ENCODE measurements around the gene CPN1.
A peak's percentile ranks its signal among the peaks of the same experiment; 100 is the strongest.
"Not testable (repeated sequence)": the region's sequence is repeated elsewhere in the genome, so short reads cannot be mapped to it uniquely, and the experiment has no call there.

CPN1 gene

DNA sequence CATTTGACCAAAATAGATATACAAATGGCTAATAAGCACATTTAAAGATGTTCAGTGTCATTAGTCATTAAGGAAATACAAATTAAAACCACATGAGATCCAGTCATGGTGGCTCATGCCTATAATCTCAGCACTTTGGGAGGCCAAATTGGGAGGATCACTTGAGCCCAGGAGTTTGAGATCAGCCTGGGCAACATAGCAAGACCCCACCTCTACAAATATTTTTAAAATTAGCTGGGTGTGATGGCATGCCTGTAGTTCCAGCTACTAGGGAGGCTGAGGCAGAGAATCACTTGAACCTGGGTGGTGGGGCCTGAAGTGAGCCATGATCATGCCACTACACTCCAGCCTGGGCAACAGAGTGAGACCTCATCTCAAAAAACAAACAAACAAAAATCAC, 607 bp upstream of the CPN1 start:
- not testable (repeated sequence) for DNase-seq (ENCODE audit: low read depth in 2 of 2)

GRCh38 chr10:100076750-100077149, 4.9 kb downstream of the CPN1 start:
- DNase-seq (ENCODE audit: low read depth in 2 of 2) = no peak

- DNase-seq (ENCODE audit: low read depth in 2 of 2) = no peak
Observed at GRCh38 chr10:100075426-100076220, 6.0 kb downstream of the CPN1 start.

- no peak for DNase-seq (ENCODE audit: low read depth in 2 of 2)
Observed at GRCh38 chr10:100072514-100072913, 9.2 kb downstream of the CPN1 start.

GRCh38 chr10:100071529-100071928, 10.1 kb downstream of the CPN1 start:
- no peak for DNase-seq (ENCODE audit: low read depth in 2 of 2)

GRCh38 chr10:100067466-100067865, 14.2 kb downstream of the CPN1 start:
- no peak for DNase-seq (ENCODE audit: low read depth in 2 of 2)

DNA sequence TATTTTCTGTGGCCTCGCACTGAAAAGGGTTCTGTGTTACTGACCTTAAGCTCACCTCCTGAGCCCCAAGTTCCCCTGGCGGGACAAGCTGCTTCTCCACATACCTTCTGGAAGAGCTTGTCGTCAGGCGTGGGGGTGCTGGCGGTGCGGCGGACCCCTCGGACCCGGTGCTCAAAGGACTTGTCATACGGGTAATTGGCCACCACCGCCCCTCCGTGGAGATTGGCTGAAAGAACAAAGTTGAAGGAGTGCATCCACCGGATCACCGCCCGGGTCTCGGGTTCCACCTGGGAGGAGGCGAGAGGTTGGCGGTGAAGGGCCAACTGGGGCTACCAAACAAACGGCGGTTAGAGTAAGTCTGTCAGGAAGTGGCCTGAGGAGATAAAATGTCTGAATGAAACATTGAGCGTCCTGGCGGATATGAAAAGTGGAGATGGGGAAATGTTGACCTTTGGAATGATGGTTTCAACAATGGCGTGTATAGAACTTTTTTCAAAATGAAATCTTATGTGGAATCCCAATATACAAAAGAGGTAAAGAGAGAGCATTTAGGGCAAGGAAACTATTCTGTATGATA, 16.5 kb downstream of the CPN1 start:
- no peak for DNase-seq (ENCODE audit: low read depth in 2 of 2)

DNA sequence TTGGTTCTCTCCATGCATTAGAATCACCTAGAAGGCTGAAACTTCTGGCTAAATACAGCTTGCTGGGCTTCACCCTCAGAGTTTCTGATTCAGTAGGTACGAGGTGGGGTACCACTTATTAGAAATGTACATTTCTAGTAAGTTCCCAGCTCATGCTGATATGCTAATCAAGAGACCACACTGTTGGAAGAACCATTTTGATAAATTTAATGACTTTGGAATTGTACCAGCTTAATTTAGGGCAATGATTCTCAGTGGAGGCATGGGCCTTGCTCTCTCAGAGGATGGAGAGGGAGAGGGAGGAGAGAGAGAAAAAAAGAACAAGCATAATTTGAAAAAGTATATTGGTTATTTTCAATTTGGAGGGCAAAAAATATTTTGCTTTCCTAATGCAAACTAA, 20.3 kb downstream of the CPN1 start:
- no peak for DNase-seq (ENCODE audit: low read depth in 2 of 2)

- no peak for DNase-seq (ENCODE audit: low read depth in 2 of 2)
Observed at GRCh38 chr10:100057948-100058347, 23.7 kb downstream of the CPN1 start.

DNA sequence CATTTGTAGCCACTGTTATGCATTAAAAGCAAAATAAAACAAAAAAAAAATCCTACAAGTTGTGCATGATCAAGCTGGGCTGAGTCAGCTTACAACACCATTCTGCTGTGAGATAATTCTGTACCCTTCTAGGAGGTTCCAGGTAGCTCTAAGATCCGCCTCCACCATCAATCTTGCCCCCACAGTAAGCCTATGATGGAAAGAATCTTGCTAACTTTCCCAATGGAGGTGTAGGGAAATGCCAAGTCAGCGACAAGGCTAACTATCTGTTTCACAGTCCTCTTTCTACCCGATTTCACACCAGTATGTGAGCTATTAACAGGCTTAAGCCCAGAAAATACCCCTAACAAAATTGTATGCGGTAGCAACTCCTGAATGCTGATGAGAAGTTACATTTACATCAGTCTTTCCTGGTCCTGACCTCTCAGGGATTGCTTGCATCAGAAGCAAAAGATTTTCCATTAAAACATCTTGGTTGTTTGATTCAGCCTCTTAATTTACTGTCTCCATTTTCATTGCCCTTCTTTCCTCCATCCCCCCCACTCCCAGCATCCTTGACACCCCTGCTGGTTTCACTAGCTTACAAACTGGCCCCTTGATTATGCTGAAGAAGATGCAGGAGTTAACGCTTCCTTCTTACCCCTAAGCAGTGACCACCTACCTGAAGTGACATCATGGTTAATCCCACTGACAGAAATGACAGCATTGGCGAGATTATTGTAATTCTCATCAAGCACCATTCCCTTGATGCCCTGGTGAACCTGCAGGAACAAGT, 27.8 kb downstream of the CPN1 start:
- DNase-seq (ENCODE audit: low read depth in 2 of 2) = no peak

DNA sequence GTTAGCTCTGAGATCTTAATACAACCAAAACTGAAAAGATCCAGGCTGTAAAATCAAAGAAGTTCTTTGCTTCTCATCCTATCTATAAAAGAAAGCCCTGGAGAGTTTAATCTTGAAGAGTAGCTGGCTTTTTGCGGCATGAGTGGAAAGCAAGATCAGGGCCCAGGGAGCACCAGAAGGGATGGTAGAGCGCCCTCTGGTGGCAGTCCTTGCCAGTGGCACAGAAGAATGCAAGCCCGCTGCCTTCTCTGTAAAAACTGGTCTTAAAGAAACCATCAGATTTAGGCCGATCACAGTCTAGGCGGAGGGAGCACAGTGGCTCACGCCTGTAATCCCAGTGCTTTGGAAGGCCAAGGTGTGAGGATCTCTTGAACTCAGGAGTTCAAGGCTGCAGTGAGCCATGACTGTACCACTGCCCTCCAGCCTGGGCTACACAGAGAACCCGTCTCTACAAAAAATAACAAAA, 35.6 kb downstream of the CPN1 start:
- DNase-seq (ENCODE audit: low read depth in 2 of 2) = peak; percentile 42 to 71

GRCh38 chr10:100045592-100045991, 36.1 kb downstream of the CPN1 start:
- DNase-seq (ENCODE audit: low read depth in 2 of 2) = no peak

GRCh38 chr10:100043796-100044195, 37.9 kb downstream of the CPN1 start:
- no peak for DNase-seq (ENCODE audit: low read depth in 2 of 2)

DNA sequence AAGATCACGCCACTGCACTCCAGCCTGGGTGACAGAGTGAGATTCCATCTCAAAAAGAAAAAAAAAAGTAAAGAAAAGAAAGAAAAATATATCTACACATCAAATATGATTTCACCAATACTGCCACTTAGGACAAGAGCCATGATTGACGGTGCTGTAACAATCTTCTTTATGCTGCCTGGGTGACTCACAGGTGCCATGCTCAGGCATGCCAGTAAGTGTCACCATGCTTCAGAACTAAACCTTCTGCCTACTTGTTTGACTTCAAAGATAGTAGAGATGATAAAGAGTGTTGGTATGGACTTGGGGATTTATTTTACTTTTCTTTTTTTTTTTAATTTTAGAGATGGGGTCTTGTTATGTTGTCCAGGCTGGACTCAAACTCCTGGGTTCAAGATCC, 38.3 kb downstream of the CPN1 start:
- no peak for DNase-seq (ENCODE audit: low read depth in 2 of 2)

- DNase-seq (ENCODE audit: low read depth in 2 of 2) = no peak
Observed at GRCh38 chr10:100041306-100042002, 40.2 kb downstream of the CPN1 start.

DNA sequence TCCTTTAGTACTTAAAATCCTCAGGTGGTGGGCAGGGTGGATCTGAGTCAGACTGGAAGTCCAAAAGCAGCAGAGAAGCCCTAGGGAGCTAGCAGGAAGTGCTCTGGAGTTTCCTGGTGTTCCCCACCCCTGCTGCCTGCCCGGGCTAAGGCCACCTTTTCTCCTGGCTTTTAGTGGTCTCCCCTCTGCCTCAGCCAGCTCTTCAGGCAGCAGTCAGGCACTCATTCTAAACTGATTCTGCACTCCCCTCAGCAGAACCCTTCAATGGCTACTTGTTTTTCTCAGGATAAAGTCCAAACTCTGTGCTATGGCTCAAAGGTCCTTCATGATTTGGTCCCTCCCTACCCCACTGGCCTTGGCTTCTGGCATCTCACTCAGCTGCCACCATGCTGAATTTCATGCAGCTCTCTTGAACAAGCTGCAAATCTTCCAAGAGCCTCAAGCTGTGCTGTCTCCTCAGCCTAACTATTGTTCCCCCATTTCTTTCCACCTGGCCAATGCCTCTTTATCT, 43.1 kb downstream of the CPN1 start:
- no peak for DNase-seq (ENCODE audit: low read depth in 2 of 2)

GRCh38 chr10:100037758-100038315, 43.8 kb downstream of the CPN1 start:
- no peak for DNase-seq (ENCODE audit: low read depth in 2 of 2)

DNA sequence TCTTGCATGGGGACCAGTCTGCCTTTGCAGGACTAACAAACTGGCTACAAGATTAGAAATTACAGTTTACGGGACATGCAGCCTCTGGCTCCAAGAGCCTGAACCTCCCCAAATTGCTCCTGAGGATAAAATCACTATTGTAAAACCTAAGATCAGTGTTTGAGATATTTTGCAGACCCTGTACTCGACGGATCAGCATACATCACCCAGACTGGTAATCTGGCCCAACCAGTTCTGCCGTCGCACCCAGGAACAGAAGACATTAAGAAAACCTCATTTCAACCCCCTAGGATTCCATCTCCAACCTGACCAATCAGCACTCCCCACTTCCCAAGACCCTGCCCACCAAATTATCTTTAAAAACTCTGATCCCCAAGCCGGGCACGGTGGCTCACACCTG, 44.8 kb downstream of the CPN1 start:
- no peak for DNase-seq (ENCODE audit: low read depth in 2 of 2)

DNA sequence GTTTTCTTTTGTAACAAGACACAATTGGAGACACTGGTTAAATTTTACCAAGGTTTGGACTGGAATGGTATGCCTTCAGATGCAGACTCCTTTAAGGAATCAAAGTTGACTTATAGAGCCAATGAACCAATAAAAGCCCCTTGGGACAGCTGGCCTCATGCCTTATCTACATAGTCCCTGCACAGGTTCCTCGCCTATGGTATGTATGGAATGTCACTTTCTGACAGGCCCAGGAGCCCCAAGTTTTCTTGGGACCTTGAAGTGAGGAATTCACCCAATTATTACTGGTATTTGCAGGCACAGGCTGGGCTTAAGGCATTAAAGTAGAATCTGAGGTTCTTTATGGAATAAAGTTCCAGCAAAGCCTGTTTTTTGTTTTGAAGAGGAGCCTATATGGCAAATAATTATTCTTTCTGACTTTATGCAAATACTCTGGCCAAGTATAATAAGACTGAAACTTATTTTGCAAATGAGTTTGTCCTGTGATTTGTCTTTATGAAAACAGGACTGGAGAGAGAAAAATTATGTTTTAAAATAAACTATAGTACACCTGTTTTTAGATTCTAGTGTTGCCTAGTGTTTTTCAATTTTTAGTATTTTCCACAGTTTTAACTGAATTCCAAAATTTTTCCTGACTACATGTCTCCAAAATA, 47.8 kb downstream of the CPN1 start:
- no peak for DNase-seq (ENCODE audit: low read depth in 2 of 2)

- DNase-seq (ENCODE audit: low read depth in 2 of 2) = no peak
Observed at GRCh38 chr10:100027416-100027815, 54.3 kb downstream of the CPN1 start.

GRCh38 chr10:100025576-100025975, 56.1 kb downstream of the CPN1 start:
- DNase-seq (ENCODE audit: low read depth in 2 of 2) = no peak
